ENCODE data around the gene KRT73. TPM values are rescaled to one million over a fixed set of nuclear protein-coding genes. Genes with fewer than 3 reads are reported as not detected.

The KRT73 gene
- total and polyA plus RNA-seq, 2 experiments from 2014 or later: not detected

DNA sequence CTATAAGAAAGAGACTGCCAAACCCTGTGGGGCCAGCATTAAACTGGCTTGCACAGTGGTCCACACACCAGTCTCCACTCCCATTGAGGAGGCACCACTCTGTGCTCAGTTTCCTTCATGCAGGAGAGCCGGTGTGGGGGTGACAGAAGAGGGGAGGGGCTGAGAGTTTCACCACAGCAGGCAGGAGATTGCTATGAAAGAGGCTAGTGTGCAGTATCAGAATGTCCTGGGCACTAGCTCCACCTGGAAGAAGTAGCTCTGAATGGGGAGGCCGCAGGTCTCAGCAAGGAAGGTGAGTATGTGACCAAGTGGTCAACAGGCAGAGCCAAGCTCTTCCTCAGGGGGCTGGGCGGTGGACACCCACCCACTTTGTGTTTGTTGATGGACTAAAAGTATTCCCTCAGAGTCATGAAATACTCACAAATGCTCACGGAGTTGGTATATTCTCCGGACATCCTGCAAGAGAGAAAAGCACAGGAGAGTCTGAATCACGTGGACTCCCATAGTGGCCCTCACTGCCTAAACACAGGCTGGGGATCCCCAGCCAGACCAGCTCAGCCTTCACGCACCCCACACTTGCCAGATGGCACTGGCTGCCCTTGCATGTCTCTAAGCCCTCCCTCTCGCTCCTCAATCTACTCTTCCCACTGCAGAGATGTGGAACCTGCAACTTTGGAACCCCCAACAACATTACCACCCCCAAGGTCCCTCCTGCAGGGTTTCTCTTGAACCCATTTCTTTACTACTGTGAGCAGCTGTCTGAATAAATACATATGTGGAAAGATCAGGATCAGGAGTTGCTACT lies 9.3 kb downstream of the KRT73 start (continued):
- TF ChIP-seq, protein P1, sequence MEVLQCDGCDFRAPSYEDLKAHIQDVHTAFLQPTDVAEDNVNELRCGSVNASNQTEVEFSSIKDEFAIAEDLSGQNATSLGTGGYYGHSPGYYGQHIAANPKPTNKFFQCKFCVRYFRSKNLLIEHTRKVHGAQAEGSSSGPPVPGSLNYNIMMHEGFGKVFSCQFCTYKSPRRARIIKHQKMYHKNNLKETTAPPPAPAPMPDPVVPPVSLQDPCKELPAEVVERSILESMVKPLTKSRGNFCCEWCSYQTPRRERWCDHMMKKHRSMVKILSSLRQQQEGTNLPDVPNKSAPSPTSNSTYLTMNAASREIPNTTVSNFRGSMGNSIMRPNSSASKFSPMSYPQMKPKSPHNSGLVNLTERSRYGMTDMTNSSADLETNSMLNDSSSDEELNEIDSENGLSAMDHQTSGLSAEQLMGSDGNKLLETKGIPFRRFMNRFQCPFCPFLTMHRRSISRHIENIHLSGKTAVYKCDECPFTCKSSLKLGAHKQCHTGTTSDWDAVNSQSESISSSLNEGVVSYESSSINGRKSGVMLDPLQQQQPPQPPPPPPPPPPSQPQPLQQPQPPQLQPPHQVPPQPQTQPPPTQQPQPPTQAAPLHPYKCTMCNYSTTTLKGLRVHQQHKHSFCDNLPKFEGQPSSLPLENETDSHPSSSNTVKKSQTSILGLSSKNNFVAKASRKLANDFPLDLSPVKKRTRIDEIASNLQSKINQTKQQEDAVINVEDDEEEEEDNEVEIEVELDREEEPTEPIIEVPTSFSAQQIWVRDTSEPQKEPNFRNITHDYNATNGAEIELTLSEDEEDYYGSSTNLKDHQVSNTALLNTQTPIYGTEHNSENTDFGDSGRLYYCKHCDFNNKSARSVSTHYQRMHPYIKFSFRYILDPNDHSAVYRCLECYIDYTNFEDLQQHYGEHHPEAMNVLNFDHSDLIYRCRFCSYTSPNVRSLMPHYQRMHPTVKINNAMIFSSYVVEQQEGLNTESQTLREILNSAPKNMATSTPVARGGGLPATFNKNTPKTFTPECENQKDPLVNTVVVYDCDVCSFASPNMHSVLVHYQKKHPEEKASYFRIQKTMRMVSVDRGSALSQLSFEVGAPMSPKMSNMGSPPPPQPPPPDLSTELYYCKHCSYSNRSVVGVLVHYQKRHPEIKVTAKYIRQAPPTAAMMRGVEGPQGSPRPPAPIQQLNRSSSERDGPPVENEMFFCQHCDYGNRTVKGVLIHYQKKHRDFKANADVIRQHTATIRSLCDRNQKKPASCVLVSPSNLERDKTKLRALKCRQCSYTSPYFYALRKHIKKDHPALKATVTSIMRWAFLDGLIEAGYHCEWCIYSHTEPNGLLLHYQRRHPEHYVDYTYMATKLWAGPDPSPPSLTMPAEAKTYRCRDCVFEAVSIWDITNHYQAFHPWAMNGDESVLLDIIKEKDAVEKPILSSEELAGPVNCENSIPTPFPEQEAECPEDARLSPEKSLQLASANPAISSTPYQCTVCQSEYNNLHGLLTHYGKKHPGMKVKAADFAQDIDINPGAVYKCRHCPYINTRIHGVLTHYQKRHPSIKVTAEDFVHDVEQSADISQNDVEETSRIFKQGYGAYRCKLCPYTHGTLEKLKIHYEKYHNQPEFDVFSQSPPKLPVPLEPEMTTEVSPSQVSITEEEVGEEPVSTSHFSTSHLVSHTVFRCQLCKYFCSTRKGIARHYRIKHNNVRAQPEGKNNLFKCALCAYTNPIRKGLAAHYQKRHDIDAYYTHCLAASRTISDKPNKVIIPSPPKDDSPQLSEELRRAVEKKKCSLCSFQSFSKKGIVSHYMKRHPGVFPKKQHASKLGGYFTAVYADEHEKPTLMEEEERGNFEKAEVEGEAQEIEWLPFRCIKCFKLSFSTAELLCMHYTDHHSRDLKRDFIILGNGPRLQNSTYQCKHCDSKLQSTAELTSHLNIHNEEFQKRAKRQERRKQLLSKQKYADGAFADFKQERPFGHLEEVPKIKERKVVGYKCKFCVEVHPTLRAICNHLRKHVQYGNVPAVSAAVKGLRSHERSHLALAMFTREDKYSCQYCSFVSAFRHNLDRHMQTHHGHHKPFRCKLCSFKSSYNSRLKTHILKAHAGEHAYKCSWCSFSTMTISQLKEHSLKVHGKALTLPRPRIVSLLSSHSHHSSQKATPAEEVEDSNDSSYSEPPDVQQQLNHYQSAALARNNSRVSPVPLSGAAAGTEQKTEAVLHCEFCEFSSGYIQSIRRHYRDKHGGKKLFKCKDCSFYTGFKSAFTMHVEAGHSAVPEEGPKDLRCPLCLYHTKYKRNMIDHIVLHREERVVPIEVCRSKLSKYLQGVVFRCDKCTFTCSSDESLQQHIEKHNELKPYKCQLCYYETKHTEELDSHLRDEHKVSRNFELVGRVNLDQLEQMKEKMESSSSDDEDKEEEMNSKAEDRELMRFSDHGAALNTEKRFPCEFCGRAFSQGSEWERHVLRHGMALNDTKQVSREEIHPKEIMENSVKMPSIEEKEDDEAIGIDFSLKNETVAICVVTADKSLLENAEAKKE (CRISPR knock-in tag; IDR thresholded peaks at IDR 0.05): no peak
- no peak for TF ChIP-seq EZH2phosphoT487 (IDR thresholded peaks at IDR 0.05; ENCODE audit: unreplicated experiment)
- no peak for TF ChIP-seq STAT1 (IDR thresholded peaks at IDR 0.05; ENCODE audit: unreplicated experiment)
- no peak for TF ChIP-seq NANOG (IDR thresholded peaks at IDR 0.05; ENCODE audit: borderline replicate concordance)
- TF ChIP-seq POLR2AphosphoS5 (IDR thresholded peaks at IDR 0.05; ENCODE audit: low read depth): no peak
- no peak for TF ChIP-seq ZNF114 (CRISPR knock-in tag; IDR thresholded peaks at IDR 0.05)

DNA sequence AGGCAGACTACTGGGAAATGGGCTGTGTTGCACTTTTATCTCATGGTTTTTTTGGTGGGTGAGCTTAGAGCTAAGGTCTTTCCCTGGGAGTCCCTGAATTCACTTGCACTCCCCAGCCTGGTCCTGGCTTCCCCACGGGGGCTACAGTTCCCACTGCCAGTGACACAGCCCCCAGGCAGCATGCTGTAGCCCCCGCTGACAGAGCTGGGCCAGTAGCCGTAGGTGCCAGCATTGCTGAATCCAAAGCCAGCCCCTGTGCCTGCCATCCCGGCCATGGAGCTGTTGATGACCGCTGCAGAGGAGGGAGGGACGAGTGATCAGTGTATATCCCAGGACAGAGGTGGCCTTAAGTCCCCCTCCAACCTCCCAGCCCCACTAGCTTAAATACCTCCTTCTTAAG lies 10.2 kb downstream of the KRT73 start:
- H3K27ac ChIP-seq (ENCODE audit: low read depth): no peak overlapping the region
- H3K36me3 ChIP-seq (ENCODE audit: insufficient read depth): no peaks in the 10 kb centered on the region
- no peak for DNase-seq (ENCODE audit: low spot score)
- H3K4me1 ChIP-seq (ENCODE audit: insufficient read depth): no peaks in the 10 kb centered on the region
- no peak overlapping the region for H3K4me2 ChIP-seq
- H3K4me3 ChIP-seq: no peak overlapping the region
- no peaks in the 10 kb centered on the region for H3K79me2 ChIP-seq (replicated peaks; ENCODE audit: insufficient read depth)
- ATAC-seq: no peak
- Mint-ChIP-seq H3K27me3 (ENCODE audit: insufficient read depth, low read depth, poor library complexity) (peaks cover 2% of the 10 kb centered on the region), H3K4me1 (no peaks in the 10 kb centered on the region), H3K9me3 (no peaks in the 10 kb centered on the region), H3K27ac (no peak overlapping the region), H3K36me3 (ENCODE audit: low read depth) (no peaks in the 10 kb centered on the region), H3K4me3 (no peak overlapping the region)
- H4K20me1 ChIP-seq (replicated peaks; ENCODE audit: insufficient read depth): no peaks in the 10 kb centered on the region
- 0 out of 2 replicates have a peak, but pooled peaks cover 5% of the 10 kb centered on the region for H3K9me2 ChIP-seq (ENCODE audit: insufficient read depth)
- no peaks in the 10 kb centered on the region for H3K27me3 ChIP-seq (ENCODE audit: insufficient read depth)
- H3F3A ChIP-seq (replicated peaks; ENCODE audit: low read depth): no peaks in the 10 kb centered on the region
- H2AFZ ChIP-seq: no peak overlapping the region
- TF ChIP-seq NANOG (IDR thresholded peaks at IDR 0.05; ENCODE audit: borderline replicate concordance): no peak
- TF ChIP-seq, protein P1 (CRISPR knock-in tag; IDR thresholded peaks at IDR 0.05): no peak
- TF ChIP-seq CREB1 (CRISPR knock-in tag; IDR thresholded peaks at IDR 0.05; ENCODE audit: low read depth): no peak
- no peak for TF ChIP-seq EZH2phosphoT487 (IDR thresholded peaks at IDR 0.05; ENCODE audit: unreplicated experiment)
- no peak for TF ChIP-seq ZNF331 (CRISPR knock-in tag; IDR thresholded peaks at IDR 0.05; ENCODE audit: low read depth)
- TF ChIP-seq POLR2AphosphoS5 (IDR thresholded peaks at IDR 0.05; ENCODE audit: low read depth): no peak
- no peak for TF ChIP-seq EZH2 (IDR thresholded peaks at IDR 0.05; ENCODE audit: low read depth, unreplicated experiment)

Measured in GM23338 (cell line).